B cell (primary cell): ENCODE data around the gene ARHGAP18.

Experiments
- CTCF ChIP-seq: fragments of 200-600 bp; IDR thresholded peaks from one replicate; pipeline ENCODE4 v1.8.0; 2022; ENCODE audit warnings: antibody characterized with exemption, mild to moderate bottlenecking
- EZH2 ChIP-seq: IDR thresholded peaks from 2 replicates; pipeline ENCODE4 v1.6.1; 2012; ENCODE audit warnings: borderline replicate concordance, low read depth, mild to moderate bottlenecking, moderate library complexity, low read length; ENCODE audit not compliant: insufficient read depth, poor library complexity, severe bottlenecking

DNA sequence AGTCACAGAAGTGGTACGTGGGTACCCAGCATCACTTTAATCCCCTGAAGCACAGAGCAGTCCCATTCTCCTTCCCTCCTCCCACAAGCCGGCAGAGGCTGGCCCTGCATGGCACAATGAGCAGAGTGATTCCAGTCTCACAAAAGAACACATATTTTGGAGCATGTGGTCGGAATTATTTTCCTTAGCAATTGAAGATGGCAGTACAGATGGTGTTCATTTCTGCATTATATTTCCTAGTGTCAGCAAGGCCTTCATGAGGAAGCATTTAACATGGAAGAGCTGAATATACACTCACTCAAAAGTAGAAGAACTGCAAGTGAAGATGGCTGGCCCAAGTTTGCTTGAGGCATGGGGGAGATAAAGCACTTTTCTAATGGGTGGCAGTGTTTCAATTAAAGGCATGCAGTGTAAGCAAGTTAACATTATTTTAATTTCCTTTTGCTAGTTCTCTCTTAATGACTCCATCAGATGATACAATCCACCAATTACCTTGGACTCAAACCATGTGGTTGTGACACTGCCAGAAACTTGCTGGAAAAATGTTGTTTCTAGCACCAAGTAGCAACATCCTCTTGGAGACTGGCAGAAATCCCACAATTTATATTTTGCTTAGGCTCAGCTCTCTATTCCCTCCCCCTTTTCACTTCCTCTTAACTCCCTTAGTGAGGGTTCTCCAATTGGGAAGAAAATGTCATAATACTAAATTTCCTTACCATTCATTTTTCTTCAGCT lies 74.4 kb downstream of the ARHGAP18 start:
- no peak for TF ChIP-seq EZH2
- TF ChIP-seq CTCF, result no peak
